Measurements from ENCODE around the gene AIF1L.

AIF1L gene

DNA sequence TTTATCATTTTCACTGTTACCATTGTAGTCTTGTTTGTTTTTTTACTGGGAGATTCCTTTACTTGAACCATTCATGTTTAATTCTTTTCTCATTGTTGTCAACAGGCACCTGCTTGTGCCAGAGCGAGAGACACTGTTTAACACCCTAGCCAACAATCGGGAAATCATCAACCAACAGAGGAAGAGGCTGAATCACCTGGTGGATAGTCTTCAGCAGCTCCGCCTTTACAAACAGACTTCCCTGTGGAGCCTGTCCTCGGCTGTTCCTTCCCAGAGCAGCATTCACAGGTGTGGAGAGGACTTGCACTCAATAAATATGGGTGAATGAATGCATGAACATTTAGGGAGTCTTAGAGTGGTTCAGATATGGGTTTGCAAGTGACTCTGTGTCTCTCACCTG lies 66.6 kb downstream of the AIF1L start:
- FAIRE-seq (no peak), DNase-seq (ENCODE audit: low spot score) (no peak)

DNA sequence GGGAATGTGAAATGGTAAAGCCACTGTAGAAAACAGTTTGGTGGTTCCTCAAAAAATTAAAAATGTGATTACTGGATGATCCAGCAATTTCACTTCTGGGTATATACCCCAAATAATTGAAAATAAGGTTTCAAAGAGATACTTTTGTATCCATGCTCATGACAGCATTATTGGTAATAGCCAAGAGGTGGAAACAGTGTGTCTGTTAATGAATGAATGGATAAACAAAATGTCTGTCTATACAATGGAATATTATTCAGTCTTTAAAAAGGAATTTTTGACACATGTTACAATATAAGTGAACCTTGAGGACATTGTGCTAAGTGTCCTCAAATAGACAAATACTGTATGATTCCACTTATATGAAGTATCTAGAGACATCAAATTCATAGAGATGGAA lies 69.2 kb downstream of the AIF1L start:
- DNase-seq (ENCODE audit: low spot score) (no peak), FAIRE-seq (no peak)

DNA sequence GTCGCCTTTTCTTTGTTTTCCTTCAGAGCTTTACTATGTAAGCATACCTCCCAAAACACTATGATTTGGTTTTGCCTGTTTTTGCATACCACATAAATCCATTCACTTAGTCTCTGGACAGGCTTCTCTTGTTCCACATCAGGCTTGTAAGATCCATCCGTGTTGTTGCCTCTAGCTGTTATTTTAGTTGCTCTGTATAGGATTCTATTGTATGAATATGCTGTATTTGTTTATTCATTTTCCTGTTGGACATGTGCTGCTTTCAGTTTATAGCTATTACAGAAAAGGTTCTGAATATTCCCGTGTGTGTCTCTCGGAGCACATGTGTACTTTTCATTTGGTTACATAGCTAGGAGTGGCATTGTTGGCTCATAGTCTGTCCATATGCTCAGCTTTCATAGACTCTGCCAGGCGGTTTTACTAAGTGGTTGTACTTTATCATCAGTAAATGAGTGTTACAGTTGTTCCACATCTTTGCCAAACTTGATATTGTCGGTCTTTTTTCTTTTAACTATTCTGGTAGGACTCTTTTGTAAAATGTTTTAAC lies 70.9 kb downstream of the AIF1L start:
- DNase-seq (ENCODE audit: low spot score) (no peak), FAIRE-seq (no peak)

DNA sequence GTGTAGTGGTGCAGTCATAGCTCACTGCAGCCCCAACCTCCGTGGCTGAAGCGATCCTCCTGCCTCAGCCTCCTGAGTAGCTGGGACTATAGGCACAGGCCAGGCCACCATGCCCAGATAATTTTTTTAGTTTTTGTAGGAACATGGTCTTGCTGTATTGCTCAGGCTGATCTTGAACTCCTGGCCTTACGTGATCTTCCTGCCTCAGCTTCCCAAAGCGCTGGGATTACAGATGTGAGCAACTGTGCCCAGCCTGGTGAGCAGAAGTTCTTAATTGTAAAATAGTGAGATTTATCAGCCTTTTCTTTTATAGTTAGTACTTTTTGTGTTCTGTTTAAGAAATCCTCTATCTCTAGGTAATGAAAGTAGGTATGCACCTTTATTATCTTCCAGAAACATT lies 71.6 kb downstream of the AIF1L start:
- no peak for FAIRE-seq
- no peak for DNase-seq (ENCODE audit: low spot score)

DNA sequence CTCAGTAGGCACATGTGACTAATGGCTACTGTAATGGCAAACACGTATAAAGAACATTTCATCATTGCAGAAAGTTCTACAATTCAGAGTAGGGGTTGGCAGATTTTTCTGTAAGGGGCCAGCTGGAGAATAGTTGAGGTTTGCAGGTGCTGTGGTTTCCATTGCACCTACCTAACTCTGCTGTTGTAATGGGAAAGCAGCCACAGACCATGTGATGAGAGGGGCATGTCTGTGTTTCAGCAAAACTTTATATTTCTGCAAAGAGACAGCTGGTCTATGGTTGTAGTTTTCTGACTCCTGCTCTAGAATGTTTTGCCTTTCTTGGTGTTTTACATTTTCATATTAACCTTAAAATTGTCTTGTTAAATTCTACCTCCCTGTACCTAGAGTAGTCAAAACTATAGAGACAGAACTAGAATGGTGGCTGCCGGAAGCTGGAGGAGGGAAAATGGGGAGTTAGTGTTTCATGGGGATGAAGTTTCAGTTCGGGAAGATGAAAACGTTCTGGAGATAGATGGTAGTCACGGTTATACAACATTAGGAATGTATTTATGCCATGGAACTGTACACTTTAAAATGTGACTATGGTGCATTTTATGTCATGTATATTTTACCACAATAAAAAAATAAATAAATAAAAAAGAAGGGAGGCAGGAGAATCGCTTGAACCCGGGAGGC lies 73.4 kb downstream of the AIF1L start:
- FAIRE-seq, result no peak

More for the DNA sequence above, 73.4 kb downstream of the AIF1L start:
- DNase-seq (ENCODE audit: low spot score), result no peak
